Stimulated activated CD8-positive, alpha-beta memory T cell treated with anti-CD3 and anti-CD28 coated beads, Interleukin-4, amount 100 ng/mL, for 24 hours (primary cell): ENCODE results near the gene PPP6R3.
"Not testable (repeated sequence)": the region's sequence is repeated elsewhere in the genome, so short reads cannot be mapped to it uniquely, and the experiment has no call there.

ENCODE experiments used
- DNase-seq: peaks from one replicate; pipeline ENCODE4 v3.0.0-alpha.2; 2020; ENCODE audit warnings: low read depth

Gene PPP6R3

GRCh38 chr11:68460741-68461574 lies at the start of gene PPP6R3:
Gene PPP6R3, plus strand, starts transcription at chr11:68460752. Its CDS starts 76,913 bp downstream, at chr11:68537665.
- no peak for DNase-seq

GRCh38 chr11:68411501-68411991 lies 49.0 kb upstream of the PPP6R3 start:
- no peak for DNase-seq

- peak; percentile 7 for DNase-seq
Measured at GRCh38 chr11:68412593-68413475, 47.7 kb upstream of the PPP6R3 start.

- no peak for DNase-seq
Measured at GRCh38 chr11:68413591-68413999, 47.0 kb upstream of the PPP6R3 start.

GRCh38 chr11:68414496-68415221 lies 45.9 kb upstream of the PPP6R3 start:
- DNase-seq: no peak

- no peak for DNase-seq
Measured at GRCh38 chr11:68416070-68416578, 44.4 kb upstream of the PPP6R3 start.

GRCh38 chr11:68418648-68419047 lies 41.9 kb upstream of the PPP6R3 start:
- DNase-seq: no peak

- DNase-seq: no peak
Measured at GRCh38 chr11:68420171-68420570, 40.4 kb upstream of the PPP6R3 start.

GRCh38 chr11:68423481-68423880 lies 37.1 kb upstream of the PPP6R3 start:
- DNase-seq: no peak

- no peak for DNase-seq
Measured at GRCh38 chr11:68424101-68424632, 36.4 kb upstream of the PPP6R3 start.

- no peak for DNase-seq
Measured at GRCh38 chr11:68424981-68425865, 35.3 kb upstream of the PPP6R3 start.

- no peak for DNase-seq
Measured at GRCh38 chr11:68425866-68426380, 34.6 kb upstream of the PPP6R3 start.

- DNase-seq: no peak
Measured at GRCh38 chr11:68429661-68430060, 30.9 kb upstream of the PPP6R3 start.

GRCh38 chr11:68430384-68430783 lies 30.2 kb upstream of the PPP6R3 start:
- no peak for DNase-seq

GRCh38 chr11:68430801-68431200 lies 29.8 kb upstream of the PPP6R3 start:
- DNase-seq: no peak

GRCh38 chr11:68431984-68432645 lies 28.4 kb upstream of the PPP6R3 start:
- DNase-seq: no peak

- DNase-seq: no peak
Measured at GRCh38 chr11:68432874-68433273, 27.7 kb upstream of the PPP6R3 start.

- DNase-seq: no peak
Measured at GRCh38 chr11:68433541-68433940, 27.0 kb upstream of the PPP6R3 start.

- DNase-seq: not testable (repeated sequence)
Measured at GRCh38 chr11:68434159-68434558, 26.4 kb upstream of the PPP6R3 start.
